ENCODE results near the gene TMEM120B.
"Not testable (repeated sequence)": the region's sequence is repeated elsewhere in the genome, so short reads cannot be mapped to it uniquely, and the experiment has no call there.

Gene TMEM120B

DNA sequence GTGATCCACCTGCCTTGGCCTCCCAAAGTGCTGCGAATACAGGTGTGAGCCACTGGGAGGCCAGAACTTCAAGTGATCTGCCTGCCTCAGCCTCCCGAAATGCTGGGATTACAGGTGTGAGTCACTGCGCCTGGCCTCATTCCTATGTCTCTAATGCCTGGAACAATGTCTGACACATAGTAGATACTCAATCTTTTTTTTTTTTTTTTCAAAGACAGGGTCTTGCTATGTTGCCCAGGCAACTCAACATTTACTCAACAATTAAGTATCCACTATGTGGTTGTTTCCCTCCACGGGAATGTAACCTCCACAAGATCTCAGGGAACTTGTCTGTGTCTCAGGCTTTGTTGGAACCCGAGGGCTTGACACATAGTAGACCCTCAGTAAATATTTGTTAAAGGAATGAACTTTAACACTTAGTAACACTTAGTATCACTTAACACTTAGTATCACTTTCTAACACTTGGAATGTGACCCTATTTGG lies 3.0 kb upstream of the TMEM120B start:
- peak; percentile 13 for DNase-seq

- no peak for DNase-seq
Observed at GRCh38 chr12:121711361-121712189, 977 bp upstream of the TMEM120B start.

GRCh38 chr12:121712190-121712460 lies 427 bp upstream of the TMEM120B start:
- DNase-seq, result peak; percentile 86

GRCh38 chr12:121713257-121713777 lies 765 bp downstream of the TMEM120B start:
- DNase-seq, result peak; percentile 56

DNA sequence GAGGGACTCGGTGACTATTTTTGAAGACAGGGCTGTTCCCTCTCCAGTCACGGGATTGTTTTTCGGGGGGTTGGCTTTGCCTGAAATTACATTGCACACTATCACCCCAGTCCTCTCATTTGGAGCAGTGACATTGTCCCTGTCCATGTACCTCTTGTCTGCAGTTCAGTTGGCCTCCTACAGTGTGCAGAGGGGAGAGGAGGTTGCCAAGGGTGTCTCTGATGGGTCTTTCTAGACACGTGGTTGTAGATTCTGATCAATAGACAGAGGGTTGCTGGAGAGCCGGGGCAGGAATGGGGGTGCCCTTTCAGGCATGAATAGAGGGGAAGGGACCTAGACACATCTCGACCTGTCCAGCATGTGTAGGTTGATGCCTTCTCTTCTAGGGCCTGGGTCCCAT lies 1.2 kb downstream of the TMEM120B start:
- DNase-seq, result peak; percentile 26

GRCh38 chr12:121715055-121715454 lies 2.5 kb downstream of the TMEM120B start:
- not testable (repeated sequence) for DNase-seq

DNA sequence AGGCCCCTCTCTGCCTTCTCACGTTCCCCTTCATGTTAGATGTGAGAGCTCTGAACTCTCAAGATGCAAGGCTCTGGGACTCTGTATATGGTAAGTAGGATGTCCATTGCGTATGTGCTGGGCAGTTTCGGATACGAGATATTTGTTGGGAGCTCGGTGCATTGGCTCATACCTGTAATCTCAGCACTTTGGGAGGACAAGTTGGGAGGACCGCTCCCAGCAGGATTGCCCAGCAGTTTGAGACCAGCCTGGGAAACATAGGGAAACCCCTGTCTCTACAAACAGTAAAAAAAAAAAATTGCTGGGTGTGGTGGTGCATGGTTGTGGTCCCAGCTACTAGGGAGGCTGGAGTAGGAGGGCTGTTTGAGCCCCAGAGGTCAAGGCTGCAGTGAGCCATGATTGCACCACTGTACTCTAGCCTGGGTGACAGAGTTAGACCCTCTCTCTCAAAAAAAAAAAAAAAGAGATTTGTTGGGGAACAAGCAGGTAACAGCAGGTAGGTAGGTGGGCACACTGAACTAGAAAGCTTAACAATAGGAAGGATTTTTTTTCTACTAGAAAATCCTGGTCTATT lies 3.4 kb downstream of the TMEM120B start:
- no peak for DNase-seq

GRCh38 chr12:121717041-121717699 lies 4.6 kb downstream of the TMEM120B start:
- no peak for DNase-seq

DNA sequence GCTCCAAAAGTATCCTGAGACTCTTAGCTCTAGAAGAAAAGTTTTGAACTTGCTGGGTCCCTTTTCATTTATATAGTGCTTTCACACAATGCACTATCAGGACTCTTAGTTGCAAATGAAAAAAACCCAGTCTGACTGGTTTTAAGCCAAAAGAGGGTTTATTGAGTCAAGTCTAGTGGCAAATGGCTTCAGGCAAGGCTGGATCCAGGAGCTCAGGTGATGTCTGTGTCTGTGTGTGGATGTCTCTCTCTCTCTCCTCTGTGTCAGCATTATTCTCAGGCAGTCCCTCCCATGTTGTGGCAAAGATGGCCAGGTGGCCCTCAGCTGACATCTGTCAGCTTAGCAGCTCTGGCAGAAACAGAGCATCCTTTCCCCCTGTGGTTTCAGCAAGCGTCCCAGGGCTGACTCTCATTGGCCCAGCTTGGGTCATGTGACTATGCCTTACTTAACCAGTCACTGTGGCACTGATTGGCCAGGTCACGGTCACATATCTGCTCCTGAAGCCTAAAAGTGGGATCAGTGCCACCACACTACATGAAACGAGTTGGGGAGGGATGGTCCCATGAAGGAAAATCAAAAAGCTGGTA lies 6.2 kb downstream of the TMEM120B start:
- peak; percentile 16 for DNase-seq

GRCh38 chr12:121719926-121720414 lies 7.4 kb downstream of the TMEM120B start:
- no peak for DNase-seq

- no peak for DNase-seq
Observed at GRCh38 chr12:121720762-121721161, 8.2 kb downstream of the TMEM120B start.

DNA sequence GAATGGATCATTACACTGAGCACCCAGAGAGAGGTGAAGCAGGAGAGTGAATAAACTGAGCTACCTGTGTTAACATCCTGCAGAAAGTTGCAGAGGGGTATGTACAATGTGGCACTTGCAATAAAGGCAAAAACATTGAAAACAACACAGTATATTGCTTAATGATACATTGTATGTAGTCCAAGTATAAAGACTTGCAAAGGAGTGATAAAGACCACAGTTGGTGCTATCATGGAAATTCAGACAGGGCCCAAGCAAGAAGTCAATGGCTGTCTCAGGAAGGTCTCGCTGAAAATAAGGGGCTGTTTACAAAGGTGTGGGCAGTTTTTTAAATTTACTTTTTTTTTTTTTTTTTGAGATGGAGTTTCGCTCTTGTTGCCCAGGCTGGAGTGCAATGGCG lies 10.0 kb downstream of the TMEM120B start:
- DNase-seq, result no peak

DNA sequence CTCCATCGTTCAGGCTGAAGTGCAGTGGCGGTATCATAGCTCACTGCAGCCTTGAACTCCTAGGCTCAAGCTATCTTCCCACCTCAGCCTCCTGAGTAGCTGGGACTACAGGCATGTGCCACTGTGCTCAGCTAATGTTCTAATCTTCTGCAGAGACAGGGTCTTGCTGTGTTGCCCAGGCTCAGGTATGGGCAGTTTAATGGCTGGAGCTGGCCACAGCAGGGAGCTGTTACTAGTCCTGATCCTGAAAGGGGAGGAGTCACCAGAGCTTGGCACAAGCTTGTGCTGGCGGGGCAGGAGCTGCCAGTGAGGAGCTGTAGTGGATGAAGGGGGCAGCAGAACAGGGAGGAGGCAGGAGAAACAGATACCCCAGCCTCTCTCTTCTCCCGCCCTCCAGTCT lies 10.6 kb downstream of the TMEM120B start:
- DNase-seq, result no peak

- no peak for DNase-seq
Observed at GRCh38 chr12:121724925-121725324, 12.4 kb downstream of the TMEM120B start.

- DNase-seq, result no peak
Observed at GRCh38 chr12:121725423-121725822, 12.9 kb downstream of the TMEM120B start.

DNA sequence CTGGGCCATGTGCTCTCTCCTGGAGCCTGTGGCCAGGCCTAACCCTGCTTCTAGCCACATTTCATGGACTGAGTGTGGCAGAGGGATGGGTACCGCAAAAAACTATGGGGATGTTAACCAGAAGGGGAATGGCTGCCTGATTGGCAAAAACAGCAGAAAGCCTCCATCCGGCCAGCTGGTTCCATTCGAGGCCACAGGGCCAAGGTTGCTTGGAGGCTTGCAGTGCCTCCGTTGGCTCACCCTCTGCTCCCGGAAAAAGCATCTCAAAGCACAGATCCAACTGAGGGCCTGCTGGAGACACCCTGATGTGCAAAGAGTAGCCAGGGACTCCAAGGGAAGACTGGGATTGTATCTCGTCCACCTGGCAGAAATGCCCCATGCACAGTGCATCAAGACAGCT lies 16.5 kb downstream of the TMEM120B start:
- no peak for DNase-seq

DNA sequence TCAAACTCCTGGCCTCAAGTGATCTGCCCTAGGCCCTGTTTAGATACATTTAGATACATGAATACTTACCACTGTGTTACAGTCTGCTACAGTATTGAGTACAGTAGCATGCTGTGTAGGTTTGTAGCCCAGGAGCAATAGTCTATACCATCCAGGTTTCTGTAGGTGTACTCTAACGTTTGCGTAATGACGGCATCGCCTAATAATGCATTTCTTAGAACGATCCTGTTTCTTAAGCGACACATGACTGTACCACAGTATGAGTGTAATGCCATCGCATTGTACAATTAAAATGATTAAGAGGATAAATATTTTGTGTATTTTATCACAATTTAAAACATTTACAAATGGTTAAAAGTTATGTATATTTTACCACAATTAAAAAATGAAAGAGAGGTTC lies 18.9 kb downstream of the TMEM120B start:
- DNase-seq, result no peak

DNA sequence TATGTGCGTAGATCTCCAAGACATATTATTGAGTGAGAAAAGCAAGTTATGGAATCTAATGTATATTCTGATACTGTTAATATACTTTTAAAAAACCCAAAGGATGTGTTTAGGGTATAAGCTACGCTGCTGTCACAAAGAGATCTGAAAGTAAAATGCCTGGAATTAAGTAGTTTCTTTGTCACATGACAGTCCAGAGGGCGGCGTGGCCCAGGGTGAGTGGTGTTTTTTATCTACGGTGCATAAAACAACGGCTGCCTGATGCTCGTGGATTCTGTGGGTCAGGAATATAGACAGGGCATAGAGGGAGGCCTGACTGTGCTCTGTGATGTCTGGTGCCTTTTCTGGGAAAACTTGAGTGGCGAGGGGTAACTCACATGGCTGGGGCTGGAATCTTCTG lies 21.3 kb downstream of the TMEM120B start:
- DNase-seq, result no peak

DNA sequence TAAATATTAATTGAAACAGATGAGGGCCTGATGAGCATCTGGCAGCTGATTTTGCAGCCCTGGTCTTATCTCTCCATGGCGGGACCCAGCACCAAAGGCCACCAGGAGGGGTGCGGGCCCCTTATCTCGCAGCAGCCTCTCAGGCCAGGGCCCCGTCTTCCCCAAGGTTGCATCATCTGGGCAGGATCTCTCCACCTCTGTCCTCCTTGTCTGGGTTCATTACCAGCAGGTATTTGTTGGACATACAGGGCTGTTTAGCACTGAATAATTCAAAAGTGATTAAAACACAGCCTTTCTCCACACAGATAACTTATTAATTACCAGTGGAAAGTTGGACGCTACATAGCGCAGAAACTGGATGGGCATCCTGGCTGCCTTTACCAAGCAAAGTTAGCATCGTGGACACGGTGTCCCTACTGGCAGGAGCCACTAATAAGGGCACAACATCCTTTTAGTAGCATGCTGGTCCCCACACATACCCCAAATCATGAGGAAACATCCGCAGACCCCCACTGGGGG lies 25.8 kb downstream of the TMEM120B start:
- peak; percentile 8 for DNase-seq

DNA sequence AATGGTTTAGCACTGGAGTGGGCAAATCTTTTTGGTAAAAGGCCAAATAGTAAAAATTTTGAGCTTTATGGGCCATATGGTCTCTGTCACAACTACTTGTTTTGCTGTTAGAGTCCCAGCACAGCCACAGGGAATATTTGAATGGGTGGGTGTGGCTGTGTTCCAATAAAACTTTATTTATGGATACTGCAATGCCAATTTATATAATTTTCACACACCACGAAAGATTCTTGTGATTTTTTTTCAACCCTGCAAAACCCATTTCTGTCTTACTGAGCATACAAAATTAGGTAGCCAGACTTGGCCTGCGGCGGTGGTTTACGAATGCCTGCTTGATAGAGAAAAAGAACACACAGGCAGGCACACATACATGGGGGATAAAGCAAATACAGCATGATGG lies 28.3 kb downstream of the TMEM120B start:
- DNase-seq, result no peak

- no peak for DNase-seq
Observed at GRCh38 chr12:121741743-121742142, 29.2 kb downstream of the TMEM120B start.

DNA sequence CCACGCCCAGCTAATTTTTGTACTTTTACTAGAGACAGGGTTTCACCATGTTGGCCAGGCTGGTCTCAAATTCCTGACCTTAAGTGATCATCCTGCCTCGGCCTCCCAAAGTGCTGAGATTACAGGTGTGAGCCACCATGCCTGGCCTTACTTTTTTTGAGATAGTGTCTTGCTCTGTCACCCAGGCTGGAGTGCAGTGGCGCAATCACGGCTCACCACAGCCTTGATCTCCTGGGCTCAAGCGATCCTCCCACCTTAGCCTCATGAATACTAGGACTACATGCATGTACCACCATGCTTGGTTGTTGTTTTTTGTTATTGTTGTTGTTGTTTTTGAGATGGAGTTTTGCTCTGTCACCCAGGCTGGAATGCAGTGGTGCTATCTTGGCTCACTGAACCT lies 33.0 kb downstream of the TMEM120B start:
- DNase-seq, result not testable (repeated sequence)

GRCh38 chr12:121748218-121748570 lies 35.6 kb downstream of the TMEM120B start:
- DNase-seq, result no peak
